Astrocyte of the spinal cord (primary cell): ENCODE data around the gene CORO1C.

ENCODE experiments used
- DNase-seq: peaks from one replicate; pipeline ENCODE4 v3.0.0; 2011; ENCODE audit warnings: low read depth, low spot score
- H3K4me3 ChIP-seq: 2 replicates; pipeline ENCODE4 v1.5.1; 2011; ENCODE audit warnings: low read depth, mild to moderate bottlenecking, low read length, moderate library complexity
- CTCF ChIP-seq: IDR thresholded peaks from 2 replicates; pipeline ENCODE4 v1.5.1; 2012; ENCODE audit warnings: low read depth, mild to moderate bottlenecking, low read length, inconsistent platforms
- in situ Hi-C: cut with HindIII; loops from 2 replicates; pipeline ENCODE4 v1.10.0; 2017; ENCODE audit warnings: low sequenced_read_pairs

Gene CORO1C

GRCh38 chr12:108731105-108731865, at the start of gene CORO1C:
CORO1C (minus strand) TSS chr12:108731518; CDS start chr12:108701318, 30,200 bp downstream.
- TF ChIP-seq CTCF: peak; percentile 84
- DNase-seq: peak; percentile 96
- in situ Hi-C loops: no loop called here
- H3K4me3 ChIP-seq: peak within 1 kb of the TSS; percentile 88

- DNase-seq: no peak
- in situ Hi-C loops: no loop called here
- TF ChIP-seq CTCF: no peak
- no peak overlapping the region for H3K4me3 ChIP-seq
These were observed 48.8 kb upstream of the CORO1C start for GRCh38 chr12:108779998-108780688.

- no peak overlapping the region for H3K4me3 ChIP-seq
- in situ Hi-C loops: no loop called here
- no peak for DNase-seq
- TF ChIP-seq CTCF: no peak
These were observed 46.7 kb upstream of the CORO1C start for GRCh38 chr12:108778053-108778452.

- no peak overlapping the region for H3K4me3 ChIP-seq
- in situ Hi-C loops: no loop called here
- no peak for TF ChIP-seq CTCF
- no peak for DNase-seq
These were observed 45.8 kb upstream of the CORO1C start for GRCh38 chr12:108777156-108777555.

GRCh38 chr12:108773798-108774788, 42.8 kb upstream of the CORO1C start:
- in situ Hi-C loops: no loop called here
- TF ChIP-seq CTCF: no peak
- H3K4me3 ChIP-seq: no peak overlapping the region
- peak; percentile 80 for DNase-seq
